NCI-H187 (cell line): ENCODE measurements around the gene CLDN22.

Source experiments
- DNase-seq, 2 experiments: peaks; one replicate each; lab custom pipeline; 2025; lab: John Stamatoyannopoulos, UW

CLDN22 gene

GRCh38 chr4:183321516-183321915, 1.4 kb upstream of the CLDN22 start:
- no peak for DNase-seq

- no peak for DNase-seq
Observed at GRCh38 chr4:183321079-183321478, 1.0 kb upstream of the CLDN22 start.

GRCh38 chr4:183318656-183319055, 1.4 kb downstream of the CLDN22 start:
- no peak for DNase-seq

GRCh38 chr4:183314806-183315205, 5.3 kb downstream of the CLDN22 start:
- no peak for DNase-seq

- DNase-seq = no peak
Observed at GRCh38 chr4:183314336-183314735, 5.7 kb downstream of the CLDN22 start.

GRCh38 chr4:183312841-183313240, 7.2 kb downstream of the CLDN22 start:
- no peak for DNase-seq

GRCh38 chr4:183306811-183307210, 13.3 kb downstream of the CLDN22 start:
- DNase-seq = no peak

GRCh38 chr4:183304538-183304937, 15.5 kb downstream of the CLDN22 start:
- DNase-seq = no peak

- no peak for DNase-seq
Observed at GRCh38 chr4:183304067-183304466, 16.0 kb downstream of the CLDN22 start.

GRCh38 chr4:183303301-183303700, 16.8 kb downstream of the CLDN22 start:
- no peak for DNase-seq

- no peak for DNase-seq
Observed at GRCh38 chr4:183300655-183301054, 19.4 kb downstream of the CLDN22 start.

GRCh38 chr4:183300070-183300469, 20.0 kb downstream of the CLDN22 start:
- no peak for DNase-seq

- DNase-seq = no peak
Observed at GRCh38 chr4:183299464-183299863, 20.6 kb downstream of the CLDN22 start.

- DNase-seq = no peak
Observed at GRCh38 chr4:183297675-183298074, 22.4 kb downstream of the CLDN22 start.

GRCh38 chr4:183295711-183296110, 24.4 kb downstream of the CLDN22 start:
- no peak for DNase-seq

- DNase-seq = peak; percentile 60 to 73
Observed at GRCh38 chr4:183291070-183291469, 29.0 kb downstream of the CLDN22 start.

GRCh38 chr4:183289688-183290087, 30.4 kb downstream of the CLDN22 start:
- DNase-seq = no peak

- no peak for DNase-seq
Observed at GRCh38 chr4:183288955-183289354, 31.1 kb downstream of the CLDN22 start.

GRCh38 chr4:183287677-183288076, 32.4 kb downstream of the CLDN22 start:
- DNase-seq = no peak

GRCh38 chr4:183287309-183287659, 32.8 kb downstream of the CLDN22 start:
- DNase-seq = no peak

GRCh38 chr4:183286590-183287308, 33.3 kb downstream of the CLDN22 start:
- no peak for DNase-seq

- no peak for DNase-seq
Observed at GRCh38 chr4:183285886-183286285, 34.2 kb downstream of the CLDN22 start.

- no peak for DNase-seq
Observed at GRCh38 chr4:183284965-183285364, 35.1 kb downstream of the CLDN22 start.

- DNase-seq = peak; percentile 24 to 58
Observed at GRCh38 chr4:183284258-183284785, 35.8 kb downstream of the CLDN22 start.
